Putamen (tissue), 1 donor: ENCODE measurements around the gene SLC25A39.

Experiments
- DNase-seq: peaks from one replicate; pipeline ENCODE4 v3.0.0-alpha.2; 2016; ENCODE audit warnings: low spot score

SLC25A39 gene

DNA sequence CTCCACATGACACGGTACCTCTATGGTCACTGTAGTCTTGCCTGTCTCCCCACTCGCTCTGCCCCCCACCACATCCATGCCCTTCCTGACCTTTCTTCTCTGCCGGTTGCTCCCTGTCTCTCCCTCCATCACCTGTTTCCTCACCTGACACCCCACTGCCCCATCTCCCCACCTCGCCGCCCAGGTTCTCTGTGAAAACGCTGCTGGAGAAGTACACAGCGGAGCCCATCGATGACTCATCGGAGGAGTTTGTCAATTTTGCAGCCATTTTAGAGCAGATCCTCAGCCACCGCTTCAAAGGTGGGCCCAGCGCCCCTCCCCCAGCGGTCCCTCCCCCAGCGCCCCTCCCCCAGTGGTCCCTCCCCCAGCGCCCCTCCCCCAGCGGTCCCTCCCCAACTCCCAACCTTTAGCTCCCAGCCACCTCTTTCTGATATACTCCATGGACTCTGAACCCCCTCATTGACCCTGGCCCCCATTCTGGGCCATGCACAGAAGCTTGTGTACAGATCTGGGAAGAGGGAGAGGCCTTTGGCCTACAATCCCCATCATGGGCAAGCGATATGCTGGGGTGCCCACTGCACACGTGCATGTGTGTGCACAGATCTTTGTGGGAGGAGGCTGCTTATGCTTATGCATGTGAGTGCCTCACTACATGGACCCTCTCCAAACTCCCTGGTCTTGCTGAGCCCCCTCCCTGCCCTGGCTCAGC is 12.1 kb downstream of the SLC25A39 start:
- no peak for DNase-seq

DNA sequence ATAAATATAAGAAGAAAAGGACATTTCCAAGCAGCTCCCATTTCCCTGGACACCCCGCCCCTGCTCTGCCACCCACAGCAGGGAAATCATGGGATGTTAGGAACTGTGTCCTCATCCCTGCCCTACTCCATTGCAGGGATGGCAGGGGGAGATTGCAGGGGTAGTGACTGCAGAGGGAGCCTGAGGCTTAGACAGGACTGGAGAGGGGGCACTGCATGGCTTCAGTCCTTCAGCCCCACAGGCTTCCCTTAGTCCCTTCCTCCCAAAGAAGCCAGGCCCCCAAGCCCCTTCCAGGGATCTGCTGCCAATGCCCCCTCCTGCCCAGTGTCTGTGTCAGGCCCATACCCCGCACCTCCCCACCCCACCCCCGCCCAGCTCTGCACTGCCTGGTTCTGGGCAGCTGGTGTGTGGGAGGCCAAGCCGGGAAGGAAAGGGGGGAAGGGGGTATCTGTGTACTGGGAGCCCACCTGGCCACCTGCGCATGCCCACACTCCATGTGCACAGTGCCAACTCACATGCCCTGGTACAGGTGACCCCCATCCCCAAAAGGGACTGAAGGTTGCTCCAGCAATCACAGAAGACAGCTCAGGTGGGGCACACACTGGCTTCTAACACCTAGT is 13.0 kb downstream of the SLC25A39 start:
- no peak for DNase-seq

DNA sequence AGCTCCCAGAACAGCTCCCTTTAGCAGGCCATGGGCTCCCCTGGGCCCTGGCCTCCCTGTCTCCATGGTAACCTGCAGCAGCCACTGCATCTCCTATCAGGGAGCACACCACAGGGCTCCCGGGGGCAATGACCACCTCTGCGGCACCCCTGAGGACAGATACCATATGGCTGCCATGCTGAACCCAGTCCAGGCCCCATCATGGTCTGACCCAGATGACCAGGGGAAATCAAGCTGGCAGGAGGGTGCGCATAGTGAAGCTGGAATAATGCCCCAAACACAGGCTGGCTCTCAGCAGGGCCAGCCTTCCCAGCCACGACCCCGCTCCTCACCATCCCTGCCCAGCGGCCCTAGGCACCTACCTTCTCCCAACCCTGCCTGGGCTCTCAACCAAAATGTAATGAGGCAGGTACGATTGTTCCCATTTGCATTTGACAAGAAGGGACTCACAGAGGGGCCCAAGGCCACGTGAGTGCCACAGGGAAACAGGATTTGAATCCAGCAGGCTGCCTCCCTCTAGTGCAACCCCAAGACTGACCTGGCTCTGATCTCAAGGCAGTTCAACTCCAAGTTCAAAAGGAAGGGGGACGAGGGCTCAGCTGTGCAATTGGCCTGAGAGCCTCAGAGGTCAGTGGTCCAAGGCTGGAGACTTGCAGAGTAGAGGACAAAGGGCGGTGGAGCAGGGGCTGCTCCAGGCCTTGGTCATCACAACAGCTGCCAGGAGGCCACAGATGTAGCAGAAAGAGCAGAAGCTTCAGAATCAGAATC is 13.8 kb downstream of the SLC25A39 start:
- DNase-seq, result no peak

DNA sequence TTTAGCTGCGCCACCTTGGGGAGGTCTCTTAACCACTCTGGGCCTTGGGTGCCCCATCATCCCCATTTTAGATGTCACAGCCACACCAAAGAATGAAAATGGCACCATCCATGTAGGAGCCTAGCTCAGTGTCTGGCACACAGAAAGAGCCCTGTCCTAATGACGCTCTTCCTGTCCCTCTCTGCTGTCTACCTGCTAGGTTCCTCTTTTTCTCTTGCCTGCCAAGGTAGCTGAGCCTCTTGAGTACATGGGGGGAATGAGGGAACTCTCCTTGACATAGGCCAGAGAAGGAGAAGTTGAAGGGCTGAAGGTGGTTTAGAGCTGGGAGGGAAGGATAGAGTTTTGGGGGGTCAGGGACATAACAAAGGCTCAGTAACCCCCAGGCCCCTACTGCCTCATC is 14.4 kb downstream of the SLC25A39 start:
- DNase-seq, result no peak

DNA sequence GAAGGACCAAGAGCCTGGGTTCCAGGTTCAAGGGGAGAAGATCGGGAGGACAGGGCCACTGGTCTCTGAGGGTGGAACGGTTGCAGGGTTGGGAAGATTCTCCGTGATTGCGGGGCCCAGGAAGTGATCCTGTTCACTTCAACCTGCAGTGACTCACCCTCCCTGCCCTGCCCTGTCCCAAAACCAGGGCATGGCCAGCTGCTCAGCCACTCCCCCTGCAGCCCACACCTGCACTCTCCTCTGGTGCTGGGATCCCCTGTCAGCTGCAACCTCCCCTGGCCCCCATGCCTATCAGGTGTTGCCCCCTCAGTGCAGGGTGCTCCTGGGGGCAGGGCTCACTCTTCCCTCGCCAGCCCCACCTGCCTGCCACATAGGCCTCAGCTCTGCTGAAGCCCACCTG is 15.2 kb downstream of the SLC25A39 start:
- no peak for DNase-seq

DNA sequence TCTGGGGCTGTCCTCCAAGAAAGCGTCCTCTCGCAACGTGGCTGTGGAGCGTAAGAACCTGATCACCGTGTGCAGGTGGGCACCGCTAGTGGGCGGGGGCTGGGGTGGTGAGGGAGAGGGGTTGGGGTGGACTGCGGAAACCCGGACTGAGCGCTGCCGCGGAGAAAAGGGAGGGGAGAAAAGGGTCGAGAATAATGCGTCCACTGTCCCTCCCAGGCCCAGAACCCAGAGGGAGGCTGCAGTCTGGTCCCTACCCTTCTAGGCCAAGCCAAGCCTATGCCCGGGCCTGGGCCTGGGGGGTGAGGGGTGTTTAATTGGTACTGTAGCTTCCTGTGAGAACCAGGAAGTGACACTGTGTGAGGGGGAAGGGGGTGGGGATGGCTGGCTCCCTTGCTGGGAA is 15.8 kb downstream of the SLC25A39 start:
- peak; percentile 50 for DNase-seq

DNA sequence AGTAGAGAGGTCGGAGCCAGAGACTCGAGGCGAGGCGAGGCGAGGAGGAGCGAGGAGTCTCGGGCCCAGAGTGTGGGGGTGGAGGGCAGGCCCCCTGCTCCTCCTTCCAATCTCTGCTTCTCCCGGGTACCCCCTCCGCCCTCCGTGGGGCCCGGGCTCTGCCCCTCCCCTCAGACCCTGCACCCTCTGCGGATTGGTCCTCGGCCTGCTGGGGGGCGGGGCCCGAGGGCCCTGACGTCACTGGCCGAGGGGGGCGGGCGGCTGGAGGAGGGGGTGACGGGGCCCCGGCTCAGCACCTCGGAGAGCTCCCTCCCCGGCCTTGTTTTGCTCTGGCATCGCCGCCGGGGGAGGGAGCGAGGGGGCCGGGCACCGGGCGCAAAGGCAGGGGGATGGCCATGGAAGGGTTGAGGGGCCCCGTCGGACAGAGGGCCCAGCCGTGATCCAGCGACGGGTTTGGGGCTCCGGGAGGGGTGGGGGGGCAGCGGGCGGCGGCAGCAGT is 16.3 kb downstream of the SLC25A39 start, which contains the start of gene RUNDC3A:
Gene RUNDC3A, plus strand, starts transcription at position 282 of the 499 bp plus-strand sequence. CDS start 232 bp downstream, outside the sequence.
- peak; percentile 96 for DNase-seq

DNA sequence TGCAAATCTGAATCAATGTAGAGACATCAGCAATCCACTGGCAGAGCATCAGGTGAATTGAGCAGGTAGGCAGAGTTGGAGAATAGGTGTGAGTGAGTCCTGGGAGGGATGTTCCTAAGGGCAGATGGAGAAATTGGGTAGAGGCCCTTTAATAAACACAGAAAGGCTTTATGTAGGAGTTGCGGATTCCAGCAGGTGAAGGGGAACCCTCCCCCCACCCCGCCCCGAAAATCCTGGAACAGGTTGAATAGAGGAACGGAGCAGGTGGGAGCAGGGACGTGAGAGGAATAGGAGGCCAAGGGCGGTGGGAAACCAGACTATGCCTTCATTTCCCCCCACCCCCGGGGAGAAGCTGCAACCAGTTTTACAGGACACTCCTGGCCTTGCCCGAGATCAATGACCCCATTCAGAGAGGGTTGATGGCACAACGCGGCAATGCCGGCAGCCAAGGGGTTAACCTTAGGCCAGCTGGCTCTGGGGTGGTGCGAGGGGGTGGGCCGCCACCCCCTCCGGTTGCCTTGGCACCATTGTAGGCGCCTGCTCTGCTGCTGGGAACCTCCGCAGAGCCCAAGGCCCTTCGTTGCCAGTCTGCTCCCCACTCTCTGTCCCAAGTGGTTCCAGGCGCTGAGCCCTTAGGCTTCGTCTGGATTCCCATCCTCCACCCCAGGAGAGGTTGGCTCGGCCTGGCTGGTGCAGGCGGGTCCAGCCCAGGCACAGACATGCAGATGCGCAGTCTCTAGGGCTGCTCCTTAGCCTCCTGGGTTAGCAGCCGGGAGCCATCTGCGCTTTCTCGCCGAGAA is 17.0 kb downstream of the SLC25A39 start:
- peak; percentile 86 for DNase-seq

DNA sequence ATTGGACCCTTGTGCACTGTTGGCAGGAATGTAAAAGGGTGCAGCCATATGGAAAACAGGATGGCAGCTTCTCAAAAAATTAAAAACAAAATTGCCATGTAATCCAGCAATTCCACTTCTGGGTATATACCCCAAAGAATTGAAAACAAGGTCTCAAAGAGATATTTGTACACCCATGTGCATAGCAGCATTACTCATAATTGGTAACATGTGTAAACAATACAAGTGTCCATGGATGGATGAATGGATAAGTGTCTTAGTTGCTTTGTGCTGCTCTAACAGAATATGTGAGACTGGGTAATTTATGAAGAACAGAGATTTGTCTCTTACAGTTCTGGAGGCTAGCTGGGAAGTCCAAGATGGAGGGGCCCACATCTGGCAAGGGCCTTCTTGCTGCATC is 20.0 kb downstream of the SLC25A39 start:
- no peak for DNase-seq

DNA sequence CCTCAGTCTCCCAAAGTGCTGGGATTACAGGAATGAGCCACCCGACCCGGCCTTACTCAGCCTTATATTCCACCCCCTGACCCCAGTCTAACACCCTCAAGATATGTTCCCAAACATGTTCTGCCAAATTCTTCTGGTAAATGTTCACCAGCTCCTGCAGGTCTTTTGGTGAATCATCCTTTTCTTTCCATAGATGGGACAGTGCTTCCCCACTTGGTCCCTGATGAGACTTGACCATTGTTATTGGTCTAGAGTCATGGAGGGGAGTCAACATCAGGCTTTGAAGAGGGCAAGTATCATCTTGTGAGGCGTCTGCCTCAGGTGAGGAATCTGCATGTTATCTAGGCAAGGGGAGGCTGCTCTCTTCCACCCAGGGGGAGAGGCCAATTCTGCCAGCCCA is 26.6 kb downstream of the SLC25A39 start:
- no peak for DNase-seq

DNA sequence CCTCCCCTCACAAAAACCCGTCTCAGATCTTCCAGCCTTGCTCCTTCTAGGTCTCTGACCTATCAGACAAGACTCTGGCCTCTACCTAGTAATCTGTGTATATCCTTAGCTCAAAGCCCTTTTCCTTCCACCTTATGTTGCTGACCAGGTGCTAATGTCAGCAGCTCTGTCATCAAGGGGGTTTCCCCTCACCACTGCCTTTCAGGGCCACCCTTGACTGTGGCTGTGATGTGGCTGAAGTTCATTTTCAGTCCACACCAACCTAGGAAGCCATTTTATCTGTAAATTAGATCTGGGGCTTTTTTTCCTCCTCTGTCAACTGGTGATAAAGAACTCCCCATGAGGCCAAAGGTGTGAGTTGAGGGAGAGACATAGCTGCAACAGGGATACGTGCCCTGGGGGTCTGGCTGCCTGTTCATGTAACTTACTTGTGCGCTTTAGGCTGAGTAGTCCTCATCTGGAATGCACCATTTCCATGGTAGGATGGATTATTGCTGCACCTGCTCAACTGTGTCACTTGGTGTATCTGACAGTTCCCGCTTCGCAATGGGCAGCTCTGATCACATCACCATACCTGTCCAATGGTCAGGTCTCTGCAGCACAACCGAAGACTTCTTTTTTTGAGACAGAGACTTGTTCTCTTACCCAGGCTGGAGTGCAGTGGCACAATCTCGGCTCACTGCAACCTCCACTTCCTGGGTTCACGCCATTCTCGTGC is 31.0 kb downstream of the SLC25A39 start:
- DNase-seq, result no peak

DNA sequence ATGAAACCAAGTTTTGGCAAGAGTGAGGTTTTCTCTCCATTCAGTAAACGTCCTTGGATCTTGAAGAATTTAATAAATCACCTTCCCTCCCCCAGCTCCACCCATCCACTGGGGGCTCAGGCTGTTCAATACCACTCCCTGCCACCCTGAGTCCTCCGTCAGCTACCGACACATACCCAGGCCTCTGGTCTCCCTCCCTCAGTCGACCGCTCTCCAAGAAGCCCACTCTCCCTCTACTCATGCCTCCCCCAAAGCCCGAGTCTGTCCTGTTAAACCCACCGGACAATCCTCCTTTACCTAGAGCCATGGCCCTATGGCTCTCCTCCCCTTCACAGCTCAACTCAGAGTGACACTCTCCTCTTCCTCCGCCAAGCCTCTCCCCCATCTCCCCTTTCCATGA is 37.0 kb downstream of the SLC25A39 start:
- DNase-seq, result no peak

DNA sequence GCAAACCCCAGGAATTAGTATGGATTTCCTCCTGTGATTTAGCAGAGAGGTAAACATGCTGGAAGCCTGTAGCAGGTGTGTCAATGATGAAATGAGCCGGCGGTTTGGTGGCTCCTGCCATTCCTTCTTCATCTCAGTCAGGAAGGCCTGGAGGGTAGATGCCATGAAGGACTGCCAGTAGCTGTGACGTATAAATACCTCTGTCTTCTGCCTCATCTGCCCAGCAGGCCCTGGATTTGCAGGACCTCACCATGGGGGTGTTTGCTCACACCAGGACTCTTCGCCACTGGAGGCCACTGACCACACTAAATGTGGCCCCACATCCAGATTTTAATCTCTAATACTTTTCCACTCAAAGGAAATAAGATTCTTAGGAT is 40.6 kb downstream of the SLC25A39 start:
- DNase-seq, result no peak

DNA sequence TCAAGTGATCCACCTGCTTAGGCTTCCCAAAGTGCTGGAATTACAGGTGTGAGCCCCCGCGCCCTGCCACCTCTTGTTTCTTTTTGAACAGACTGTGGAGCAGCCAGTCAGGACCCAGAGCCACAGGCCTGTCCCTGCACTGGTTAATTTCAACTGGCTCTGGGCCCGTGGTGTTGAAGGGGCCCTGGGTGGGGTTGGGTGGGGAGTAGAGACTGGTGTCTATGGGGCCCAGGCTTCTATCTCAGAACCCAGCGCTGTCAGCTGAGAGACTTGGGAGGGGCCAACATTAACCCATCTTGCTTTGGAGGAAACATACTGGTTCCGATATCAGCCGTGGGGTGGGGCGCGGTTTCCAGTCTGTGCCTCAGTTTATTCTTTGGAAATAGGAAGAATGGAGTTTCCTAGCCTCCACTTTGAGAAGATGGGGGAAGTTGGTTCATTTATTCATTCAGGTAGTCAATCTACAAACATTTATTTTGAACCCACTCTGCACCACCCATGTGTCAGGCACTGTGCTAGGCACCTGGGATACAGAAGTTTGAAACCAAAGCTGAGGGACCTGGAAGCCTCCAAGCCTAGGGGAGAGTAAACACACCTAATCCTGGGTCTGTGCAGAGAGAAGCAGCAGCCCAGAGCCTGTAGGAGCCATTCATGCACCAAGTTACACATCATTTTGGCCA is 41.1 kb downstream of the SLC25A39 start:
- no peak for DNase-seq

DNA sequence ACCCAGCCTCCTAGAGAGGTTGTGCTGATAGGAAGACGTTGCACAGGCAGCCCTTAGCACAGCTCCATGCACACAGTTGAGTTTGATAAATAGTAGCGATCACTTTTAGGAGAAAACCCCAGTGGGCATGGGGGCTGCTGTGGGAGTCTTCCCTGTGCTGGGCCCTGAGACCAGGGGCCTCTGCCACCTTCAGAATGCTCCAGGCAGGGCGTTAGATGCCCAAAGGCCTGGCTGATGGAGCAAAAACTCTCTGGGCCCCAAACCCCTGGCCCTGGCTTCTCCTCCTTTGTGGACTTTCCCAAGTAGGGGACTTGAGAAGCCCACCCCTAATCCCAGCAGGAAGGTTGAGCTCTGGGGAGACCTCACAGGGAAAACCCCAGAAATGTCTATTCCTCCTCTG is 42.4 kb downstream of the SLC25A39 start:
- no peak for DNase-seq

DNA sequence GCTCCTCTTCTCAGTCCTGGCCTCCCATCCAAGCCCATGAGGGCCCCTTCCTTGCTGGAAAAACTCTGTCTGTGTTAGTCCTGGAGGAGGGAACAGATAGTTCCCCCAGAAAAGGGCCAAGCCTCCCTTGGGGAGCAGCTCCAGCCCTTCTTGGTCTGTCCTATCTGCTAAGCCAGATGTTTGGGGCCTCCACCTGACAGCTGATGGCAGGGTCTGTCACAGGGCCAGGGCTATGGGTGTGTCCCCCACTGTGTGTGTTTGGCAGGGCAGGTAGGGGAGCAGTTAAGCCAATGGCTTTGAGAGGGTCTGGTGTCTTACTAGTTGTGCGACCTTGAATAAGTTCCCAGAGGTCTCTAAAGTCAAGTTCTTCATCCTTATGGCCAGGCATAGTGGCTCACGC is 43.1 kb downstream of the SLC25A39 start:
- DNase-seq, result no peak

DNA sequence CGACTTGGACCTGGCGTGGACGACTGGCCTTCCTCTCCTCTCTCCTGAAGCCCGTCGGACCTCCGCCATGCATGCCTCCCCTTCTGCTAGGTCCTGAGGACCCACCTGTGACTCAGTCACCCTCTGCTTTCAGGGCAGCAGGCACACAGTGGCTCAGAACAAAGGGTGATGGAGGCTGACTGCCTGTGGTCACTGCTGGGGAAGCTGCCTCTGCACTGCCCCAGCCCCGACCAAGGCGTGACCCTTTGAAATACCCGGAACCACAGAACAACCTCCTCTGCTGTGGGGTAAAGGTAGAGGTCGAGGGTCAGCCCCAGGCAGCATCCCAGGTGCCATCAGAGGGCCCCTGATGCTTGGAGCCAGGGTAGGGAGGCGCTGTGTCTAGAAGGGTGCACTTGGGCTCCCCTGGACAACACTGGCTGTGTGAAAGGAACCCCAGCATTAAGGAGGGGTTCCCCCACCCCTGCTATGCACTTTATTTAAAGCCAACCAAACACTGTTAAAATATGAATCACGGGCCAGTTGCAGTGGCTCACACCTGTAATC is 44.2 kb downstream of the SLC25A39 start:
- no peak for DNase-seq

DNA sequence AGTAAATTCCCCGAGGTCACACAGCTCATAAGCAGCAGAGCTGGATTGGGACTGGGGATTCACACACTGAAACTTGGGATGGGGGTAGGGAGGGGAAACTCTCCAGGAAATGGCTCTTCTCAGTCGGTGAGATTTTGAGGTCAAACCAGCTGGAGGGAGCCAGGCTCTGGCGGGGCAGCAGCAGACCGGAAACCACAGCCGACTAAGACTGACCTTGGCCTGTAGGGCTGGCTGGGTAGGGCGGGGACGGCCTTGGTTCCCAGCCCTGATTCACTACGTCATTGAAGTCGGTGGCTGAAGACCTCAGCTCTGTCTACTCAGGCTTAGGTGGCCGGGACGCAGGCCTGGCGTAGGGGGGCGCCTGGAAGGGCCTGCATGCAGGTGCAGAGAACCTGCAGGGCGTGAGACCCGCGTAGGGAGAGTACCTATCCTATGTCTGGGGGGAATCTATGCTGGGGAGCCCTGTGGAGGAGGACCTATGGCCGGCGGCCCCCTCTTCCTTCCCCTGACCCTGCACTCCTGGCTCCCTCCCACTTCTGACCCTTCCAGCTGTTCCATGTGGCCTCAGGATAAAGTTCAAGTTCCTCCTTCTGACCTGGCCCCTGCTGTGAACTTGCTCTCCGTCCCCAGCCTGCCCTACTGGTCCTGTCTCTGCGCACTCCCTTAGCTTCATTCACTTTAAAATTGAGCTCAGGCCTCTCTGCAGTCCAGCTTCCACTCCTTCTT is 44.8 kb downstream of the SLC25A39 start:
- peak; percentile 47 for DNase-seq

DNA sequence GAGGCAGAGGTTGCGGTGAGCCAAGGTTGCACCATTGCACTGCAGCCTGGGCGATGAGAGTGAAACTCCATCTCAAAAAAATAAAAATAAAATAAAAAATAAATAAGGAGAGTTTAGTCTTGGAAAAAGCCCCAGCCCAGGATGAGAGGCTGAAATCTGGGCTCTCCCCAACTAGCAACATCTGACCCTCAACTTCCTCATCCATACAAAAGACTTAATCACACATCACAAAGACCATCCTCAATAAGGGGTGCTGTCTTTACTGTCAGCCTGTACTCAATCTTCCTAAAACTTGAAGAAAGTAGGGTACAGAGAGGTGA is 45.3 kb downstream of the SLC25A39 start:
- no peak for DNase-seq

DNA sequence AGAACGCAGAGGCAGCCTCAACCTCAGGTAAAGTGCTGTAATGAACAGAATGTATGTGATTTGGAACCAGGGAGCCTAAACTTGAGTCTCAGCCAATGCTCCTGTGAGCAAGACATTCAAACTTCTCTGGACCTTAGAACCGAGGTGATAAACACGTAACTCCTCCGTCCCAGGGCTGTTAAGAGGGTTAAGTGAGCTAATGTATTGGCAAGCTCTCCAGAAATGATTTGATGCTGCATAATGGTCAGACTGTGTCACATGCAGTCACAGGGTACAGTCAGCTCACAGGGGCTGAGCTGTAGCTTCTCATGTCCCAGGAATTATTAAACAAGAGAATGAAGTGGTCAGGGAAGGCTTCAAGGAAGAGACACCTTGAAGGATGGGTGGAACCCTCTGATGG is 46.6 kb downstream of the SLC25A39 start:
- no peak for DNase-seq
